Measurements from ENCODE around the gene NPR2.

NPR2 gene

DNA sequence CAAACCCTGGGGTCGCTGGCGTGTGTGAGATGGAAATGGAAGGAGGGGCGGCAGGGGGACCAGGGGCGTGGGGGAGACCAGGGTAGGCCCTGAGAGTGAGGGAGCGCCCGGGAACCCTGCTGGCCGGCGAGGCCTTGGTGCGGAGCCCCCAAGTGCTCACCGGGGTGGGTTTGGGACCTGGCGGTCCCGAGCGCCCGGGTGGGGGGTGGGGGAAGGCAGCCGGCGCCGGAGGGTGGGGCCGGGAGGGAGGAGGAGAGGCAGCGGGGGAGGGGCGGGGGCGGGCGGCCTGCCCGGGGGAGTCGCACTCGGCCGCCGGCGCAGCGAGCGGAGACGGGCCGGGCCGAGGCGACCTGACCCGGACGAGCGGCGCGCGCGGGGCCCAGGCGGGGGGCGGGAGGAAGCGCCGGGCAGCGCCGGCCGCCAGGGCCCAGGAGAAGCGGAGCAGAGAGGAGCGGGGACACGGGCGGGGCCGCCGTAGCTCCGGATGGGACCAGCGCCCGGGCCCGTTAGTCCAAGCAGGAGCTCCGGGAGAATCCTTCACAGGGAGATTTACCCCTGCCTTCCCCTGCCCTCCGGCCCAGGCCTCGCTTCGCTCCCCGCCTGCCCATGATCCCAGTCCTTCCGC is at the start of gene NPR2:
Gene NPR2, plus strand, starts transcription at position 295 of the 625 bp plus-strand sequence. CDS start 818 bp downstream, outside the sequence.
- DNase-seq, result no peak

DNA sequence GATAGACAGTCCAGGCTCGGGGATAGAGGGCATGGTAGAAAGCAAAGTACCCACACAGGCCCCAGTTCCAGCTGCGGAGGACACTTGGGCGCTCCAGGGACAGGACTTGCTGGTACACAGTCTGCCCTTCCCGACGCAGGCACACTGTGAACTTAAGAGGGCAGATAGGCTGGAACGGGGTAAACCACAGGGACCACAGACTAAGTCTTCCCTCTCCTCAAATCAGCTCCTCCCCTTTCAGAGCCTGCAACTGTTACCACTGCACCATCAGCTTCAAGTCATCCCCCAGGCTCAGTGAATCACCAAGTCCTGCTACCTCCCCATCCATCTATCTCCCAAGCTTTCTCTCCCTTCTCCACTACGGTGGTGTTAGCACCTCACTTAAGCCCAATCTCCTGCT is 49.7 kb upstream of the NPR2 start:
- peak; percentile 67 for DNase-seq

DNA sequence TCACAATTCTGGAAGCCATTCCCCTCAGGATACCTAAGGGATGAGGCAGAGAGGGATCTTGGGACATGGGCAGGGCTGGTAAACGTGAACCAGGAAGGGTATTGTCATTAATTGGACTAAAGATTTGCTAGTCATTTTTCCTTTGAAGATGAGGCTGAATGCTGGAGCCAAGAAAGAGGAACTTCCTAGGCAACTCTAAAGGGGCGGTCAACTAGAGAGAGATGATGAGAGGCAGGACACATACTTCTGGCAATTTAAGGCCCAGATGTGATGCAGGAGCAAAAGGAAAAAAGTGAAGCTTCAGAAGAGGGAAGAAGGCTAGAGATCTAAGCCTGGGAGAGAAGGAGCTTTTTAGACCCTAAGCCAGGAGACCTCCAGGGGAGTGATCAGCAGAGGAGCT is 47.9 kb upstream of the NPR2 start:
- DNase-seq, result no peak

DNA sequence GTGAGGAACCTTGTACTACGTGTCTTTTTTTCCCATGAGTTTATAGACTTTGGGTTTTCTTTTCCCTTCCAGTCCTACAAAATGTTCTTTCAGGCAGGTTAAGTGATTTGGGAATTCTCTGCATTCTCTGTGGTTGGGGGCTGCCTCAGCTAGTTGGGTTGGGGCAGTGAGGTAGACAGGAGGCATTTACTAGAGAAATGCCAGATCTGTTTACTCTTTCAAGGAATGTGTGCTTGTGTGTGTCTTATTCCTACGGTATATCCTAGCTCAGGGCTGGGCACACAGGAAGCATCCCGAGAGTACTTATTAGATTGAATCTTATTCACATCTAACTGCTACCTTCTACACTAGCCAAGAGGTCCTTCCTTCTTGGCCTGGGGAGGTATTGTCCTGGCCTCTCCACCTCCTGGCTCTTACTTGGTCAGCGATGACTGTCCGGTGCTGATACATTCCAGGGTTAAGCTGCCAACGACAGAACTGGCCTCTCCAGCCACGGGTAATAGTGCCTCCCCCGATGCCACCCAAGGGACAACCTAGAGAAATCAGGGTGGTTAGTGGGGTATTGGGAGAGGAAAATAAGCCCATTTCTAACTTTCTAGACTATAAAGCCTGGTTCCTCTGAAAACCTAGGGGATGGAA is 47.4 kb upstream of the NPR2 start:
- DNase-seq, result no peak

DNA sequence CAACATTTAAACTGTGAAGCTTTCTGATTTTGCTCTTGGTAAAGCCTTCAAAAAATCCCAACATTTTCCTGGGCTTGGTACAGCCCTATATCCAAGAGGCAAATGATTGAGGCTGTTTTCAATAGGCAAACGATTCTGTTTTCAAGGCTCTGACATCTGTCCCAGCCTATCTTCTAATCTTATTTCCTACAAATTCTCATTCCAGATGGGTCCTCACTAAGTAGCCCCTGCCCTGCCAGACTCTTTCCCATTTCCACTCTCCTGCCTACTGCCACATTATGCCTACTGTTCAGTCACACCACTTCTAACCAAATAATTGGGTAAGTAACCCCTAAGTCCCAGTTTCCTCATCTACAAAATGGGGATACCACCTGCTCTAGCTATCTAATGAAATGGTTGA is 45.8 kb upstream of the NPR2 start:
- DNase-seq, result no peak

DNA sequence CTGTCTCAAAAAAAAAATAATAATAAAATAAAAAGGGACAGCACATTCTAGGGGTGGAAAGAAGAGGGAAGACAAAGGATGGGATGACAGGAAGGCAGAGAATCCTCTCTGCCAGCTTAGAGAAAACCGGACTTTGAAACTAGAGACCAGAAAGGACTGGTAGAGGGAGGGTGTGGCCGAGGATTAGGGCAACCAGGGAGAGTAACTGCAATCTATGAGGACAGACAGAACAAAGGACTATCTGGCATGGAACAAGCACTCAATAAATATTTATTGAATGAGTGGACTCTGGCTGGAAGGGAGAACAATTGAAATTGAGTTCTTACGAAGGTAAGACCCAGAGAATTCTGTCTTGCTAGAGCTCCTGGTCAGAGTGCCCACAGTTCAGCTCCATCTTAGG is 44.8 kb upstream of the NPR2 start:
- peak; percentile 40 for DNase-seq

DNA sequence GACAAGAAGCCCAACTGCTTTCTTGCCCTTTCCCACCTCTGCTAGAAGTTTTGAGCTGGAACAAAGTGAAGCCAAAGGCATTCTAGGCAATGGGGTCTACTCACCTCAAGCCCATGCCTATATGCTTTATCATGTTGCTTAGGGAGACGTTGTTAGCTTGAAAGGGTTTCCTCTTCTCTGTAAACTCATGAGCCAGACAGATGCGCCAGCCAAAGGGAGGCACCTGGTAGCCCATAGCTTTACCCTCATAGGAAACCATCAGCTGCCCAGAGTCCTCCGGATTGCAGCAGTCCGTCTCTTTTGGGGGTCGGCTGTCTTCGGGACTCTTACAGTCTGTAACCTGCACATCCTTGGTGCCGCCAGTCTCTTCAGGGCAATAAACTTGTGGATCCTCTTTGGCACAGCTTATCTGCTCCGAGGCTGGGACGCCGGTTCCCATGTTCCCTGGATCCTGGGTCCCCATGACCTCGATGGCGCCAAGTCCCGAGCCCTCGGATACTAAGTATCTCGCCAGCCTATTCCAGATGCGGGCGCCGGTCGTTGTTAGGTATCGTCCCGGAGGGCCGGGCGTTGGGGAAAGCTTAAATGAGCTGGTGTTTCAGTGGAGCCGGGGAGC is 43.0 kb upstream of the NPR2 start:
- peak; percentile 31 for DNase-seq

DNA sequence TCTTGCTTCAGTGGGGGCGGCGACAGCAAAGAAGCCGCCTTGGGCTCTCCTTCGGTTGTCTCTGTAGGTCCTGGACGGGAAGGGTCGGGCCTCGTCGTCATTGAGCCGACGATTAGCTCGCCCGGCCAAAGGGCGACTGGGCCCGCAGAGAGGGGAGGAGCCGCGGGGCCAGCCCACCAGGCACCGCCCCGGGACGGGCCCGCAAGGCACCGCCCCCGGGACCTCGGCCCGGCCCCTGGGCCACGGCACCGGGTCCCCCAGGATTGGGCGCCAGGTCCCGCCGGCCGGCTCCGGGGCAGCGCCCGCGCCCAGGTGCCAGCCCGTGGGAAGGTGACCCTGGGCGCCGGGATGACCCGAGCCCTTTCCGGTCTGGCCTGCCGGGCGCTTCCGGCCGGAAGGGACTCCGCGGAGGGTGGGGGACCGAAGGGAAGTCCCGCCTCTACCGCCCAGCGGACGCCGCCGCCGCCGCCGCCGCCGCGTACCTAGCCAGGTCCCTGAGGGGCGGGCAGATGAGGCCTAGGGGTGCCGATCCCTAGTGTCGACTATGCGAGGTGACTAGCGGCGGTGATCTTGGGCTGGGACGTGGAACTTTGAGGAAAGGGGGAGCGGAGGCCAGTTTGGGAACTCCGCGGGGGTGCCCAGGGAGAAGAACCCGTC is 42.4 kb upstream of the NPR2 start, which contains the start of the genes GBA2 and RGP1:
Gene GBA2, minus strand, starts transcription at position 371 of the 657 bp plus-strand sequence. CDS start 524 bp downstream, outside the sequence.
Gene RGP1, plus strand, starts transcription at position 430 of the 657 bp plus-strand sequence. CDS start 469 bp downstream, outside the sequence.
- peak; percentile 85 for DNase-seq

DNA sequence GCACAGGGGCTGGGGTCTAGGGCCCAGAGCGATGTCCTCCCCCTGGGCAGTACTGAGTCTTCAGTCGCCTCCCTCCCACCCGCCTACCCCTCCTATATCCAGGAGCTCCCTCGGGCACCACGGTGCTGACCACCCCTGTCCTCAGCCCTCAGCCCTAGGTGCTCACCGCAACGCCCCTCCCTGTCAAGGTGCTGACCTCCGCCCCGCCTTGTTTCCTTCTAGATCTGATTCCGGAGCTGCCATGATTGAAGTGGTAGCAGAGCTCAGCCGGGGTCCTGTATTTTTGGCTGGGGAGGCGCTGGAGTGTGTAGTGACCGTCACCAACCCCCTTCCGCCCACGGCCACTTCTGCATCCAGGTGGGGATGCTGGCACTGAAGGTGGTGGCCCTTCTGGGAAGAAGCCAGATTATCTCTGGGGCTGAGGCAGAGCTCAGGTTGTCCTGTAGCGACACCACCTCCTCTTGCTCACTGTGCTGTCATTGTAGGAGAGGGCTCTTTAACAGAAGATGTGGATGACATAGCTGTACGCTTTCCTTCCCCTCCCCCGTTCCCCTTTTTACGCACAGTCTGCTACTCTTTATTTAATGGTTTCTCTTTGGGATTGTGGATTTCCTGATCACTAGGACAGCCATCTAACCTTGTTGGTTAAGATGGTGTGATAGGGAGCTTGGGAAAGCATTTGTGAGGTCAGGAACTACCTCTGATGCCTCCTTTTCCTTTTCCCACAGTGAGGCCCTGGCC is 41.7 kb upstream of the NPR2 start:
- peak; percentile 48 for DNase-seq

DNA sequence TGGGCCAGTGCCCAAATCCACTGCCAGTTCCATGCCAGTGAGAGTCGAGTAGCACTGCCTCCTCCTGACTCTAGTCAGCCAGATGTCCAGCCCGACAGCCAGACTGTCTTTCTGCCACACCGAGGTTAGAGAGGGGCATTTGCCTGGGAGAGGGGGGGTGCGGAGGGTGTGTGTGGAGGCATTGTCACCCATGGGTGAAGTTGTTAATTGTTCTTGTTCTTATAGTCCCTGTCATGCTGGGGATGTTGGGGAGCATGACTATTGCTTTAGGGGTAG is 41.2 kb upstream of the NPR2 start:
- DNase-seq, result no peak

DNA sequence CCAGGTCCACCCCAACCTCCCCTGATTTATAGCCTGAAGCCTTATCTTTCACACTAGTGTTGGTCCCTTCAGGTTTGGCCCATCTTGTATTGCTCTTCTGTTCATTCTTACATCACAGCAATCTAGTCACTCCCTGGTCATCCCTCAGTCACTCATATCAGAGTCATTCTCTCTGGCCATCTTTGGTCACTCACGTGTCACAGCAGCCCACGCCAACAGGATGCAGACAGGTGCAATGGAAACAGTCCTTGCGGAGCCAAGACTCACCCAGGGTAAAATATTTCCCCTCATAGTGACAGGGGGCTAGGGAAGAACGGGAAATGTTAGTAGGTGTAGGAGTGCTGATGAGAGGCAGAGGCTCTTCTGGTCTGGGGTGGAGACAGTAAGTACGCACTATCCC is 37.9 kb upstream of the NPR2 start:
- no peak for DNase-seq

DNA sequence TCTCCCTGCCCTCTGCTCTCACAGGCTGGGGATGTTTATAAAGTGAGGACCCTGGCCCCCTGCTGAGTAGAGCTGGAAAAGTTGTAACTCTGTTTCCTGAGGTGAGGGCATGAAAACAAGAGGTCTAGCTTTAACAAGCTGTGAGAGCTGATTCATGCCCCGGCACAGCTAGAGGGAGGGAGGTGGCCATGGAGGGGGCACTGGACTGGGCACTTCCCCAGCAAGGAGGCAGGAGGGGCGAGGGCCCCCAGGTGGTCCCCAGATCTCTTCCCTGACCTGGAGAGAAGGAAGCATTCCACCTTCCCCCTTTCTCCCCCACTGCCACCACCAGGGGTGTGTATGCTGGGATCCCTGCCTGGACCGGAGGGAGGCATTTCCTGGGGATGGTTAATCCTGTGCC is 37.1 kb upstream of the NPR2 start, which contains the start of gene MSMP:
Gene MSMP, minus strand, starts transcription at position 13 of the 400 bp plus-strand sequence. CDS start 147 bp downstream, outside the sequence.
- no peak for DNase-seq

DNA sequence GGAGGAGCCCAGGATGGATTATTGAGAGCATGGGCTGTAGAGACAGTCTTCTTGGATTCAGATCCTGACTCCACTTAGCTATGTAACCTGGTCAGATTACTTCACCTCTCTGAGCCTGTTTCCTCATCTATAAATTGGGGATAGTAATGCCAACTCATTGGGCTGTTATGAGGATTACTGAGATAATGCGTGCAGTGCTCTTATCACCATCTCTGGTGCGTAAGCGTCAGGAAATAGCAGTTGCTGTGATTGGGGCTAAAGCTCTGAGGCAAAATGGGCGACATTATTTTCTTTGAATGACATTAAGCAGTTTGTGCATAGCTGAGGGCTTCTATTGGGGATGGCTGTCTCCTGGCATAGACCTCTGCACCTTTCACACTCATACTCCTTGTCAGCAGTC is 36.3 kb upstream of the NPR2 start:
- peak; percentile 41 for DNase-seq

DNA sequence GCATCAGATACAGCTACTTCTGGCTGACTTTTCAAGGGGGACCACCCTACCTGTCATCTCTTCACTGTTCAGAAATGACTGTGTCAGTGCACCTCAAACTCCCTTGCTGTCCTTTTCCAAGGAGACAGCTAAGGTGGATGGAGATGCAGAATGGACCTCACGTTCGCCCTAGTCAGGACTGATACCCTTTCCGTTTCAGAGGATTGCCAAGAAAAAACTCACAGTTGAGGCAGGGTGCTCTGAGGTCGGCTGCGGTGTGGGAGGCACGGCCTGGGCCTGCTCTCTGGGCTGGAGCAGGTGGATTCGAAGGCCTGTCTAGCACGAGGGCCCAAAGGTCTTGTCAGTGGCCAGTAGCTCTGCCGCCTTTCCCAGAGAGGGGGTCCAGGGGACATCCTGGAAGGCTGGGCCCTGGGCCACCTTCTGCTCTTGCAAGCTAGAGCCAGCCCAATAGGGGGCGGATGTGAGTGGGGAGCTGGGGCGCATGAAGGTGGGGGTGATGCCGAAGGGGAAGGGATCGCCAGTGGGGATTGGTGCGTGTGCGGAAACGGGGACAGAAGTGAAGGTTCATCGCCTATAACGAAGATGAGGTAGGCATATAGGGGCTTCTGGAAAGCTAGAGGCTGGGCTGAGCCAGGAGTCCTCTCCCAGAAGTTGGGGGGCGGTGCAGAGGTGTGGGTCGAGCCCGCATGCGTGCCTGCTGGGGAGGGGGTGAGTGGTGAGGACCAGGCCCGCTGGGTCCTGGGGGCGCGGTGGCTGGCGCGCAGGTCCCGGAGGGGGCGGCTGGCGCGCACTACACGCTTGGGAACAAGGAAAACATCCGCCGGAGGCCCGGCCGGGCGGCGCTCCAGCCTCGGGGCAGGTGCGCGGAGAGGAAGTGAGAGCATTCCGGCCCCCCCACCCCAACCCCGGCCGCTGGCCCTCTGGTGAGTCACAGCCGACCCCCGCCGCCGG is 34.8 kb upstream of the NPR2 start:
- peak; percentile 90 for DNase-seq

DNA sequence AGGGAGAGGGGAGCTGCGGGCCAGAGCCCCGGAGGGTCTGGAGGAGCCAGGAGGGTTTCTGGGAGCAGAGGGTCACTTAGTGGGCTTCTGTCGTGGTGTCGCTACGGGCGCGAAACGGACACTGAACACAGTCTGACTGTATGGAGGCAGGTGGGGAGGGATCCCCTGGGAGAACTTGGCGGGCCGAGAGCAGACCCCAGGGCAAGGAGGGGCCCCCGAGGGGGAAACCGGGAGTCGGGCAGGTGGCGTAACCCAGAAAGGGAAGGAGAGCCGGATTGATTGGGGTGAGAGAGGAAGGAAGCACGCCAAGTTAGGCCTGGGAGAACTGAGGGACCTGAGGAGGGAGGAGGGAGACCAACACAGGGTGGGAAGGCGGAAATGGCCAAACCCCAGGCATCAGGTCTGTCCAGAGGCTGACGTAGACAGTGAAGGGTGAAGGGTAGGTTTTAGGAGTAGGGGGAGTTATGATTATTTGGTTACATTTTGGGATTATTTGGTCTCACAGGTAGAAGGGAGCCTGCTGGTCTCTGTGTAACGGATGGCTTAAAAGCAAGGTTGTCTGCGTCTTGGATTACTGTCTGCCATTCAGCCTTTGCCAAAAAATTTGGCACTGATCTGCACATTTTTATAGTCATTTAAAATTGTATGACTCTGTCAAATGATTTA is 34.0 kb upstream of the NPR2 start:
- DNase-seq, result peak; percentile 69

DNA sequence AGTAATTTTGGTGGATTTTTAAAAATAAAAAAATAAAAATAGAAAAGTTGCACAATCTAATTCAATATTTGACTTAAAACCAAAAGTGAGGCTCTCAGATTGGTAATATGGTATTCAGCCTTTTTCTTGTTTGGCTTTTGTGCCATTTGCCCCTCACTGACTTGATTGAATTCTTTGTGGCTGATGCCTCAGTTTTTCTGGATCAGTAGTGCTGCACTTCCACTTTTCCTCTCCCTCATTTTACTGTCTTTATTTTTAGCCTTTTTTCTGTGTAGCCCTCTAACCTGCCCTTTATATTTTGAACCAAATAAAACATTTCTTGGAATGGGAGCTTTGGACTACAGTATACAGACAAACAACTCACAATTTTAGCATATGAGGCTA is 33.5 kb upstream of the NPR2 start:
- no peak for DNase-seq

DNA sequence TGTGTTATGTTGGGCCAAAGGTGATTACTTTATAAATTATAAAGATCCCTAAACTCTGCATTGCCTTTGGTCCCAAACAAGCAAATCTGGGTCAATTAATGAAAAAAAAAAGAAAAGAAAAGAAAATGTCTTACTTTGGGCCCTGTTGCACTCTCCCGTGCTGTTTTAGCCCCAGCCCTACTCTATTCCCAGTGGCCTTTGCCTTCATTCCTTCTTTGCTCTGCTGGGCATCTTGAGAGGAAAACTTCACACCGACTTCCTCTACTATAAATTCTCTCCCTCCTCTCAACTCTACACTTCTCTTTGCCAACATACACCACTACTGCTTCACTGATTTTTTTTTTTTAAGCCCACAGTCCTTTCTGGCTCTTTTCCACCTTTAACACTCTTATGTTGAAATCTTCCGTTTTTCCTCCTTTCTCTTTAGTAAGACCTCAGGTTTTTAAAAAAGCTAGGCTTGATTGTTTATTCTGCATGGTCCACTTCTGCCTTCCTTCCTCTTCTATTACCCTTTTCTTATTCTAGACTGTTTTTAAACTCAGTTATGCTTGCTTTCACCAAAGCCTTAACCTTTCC is 32.8 kb upstream of the NPR2 start:
- DNase-seq, result no peak

DNA sequence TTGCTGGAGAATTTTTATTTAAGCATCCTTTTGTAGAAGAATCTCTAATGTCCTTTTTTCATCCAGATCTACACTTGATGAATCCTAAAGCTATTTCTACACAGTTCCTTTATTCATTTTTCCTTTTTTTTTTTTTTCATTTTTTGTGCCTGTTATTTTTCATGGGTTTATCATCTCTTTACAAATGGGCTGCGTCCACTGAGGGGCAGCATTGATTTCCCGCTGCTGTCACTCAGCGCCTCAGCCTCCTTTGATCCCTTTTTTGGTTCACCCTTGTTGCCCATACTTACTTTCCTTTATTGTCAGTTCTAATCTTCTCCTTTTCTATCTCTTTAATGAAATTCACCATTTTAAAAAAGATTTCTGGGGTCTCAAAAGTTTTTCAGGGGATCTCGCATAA is 31.6 kb upstream of the NPR2 start:
- no peak for DNase-seq

DNA sequence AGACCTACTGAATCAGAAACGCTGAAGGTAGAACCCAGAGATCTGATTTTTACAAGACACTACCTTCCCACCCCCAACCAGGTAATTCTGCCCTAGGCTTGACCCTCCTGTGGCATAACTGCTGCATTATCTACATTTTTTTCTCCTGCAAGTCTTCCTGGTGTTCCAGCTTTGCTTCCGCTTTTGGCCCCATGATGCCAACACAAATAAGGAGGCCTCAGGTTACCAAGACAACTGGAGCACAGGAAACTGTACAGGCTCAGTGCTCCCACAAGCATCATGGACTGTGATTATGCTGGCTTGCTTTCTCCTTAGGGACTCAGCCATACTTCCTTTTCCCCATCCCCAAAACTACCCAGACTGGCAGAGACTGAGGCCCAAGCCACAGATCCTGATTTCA is 30.7 kb upstream of the NPR2 start:
- no peak for DNase-seq

DNA sequence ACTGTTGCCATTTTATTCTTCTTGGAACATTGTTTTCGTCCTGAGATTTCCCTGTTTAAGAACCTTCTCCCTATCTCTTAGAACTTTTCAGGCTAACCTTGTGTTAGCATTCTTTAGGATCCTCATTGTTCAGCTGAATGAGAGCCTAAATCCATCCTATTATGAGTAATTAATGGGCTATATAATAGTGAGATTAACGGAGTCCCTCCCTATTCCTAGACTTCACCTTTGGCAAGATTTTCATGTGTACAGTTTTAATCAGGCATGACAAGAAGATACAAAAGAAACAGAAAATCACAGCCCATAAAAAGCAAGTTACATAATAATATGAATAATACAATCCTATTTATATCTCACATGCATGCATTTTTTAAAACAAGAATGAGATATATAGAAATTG is 28.2 kb upstream of the NPR2 start:
- DNase-seq, result no peak

DNA sequence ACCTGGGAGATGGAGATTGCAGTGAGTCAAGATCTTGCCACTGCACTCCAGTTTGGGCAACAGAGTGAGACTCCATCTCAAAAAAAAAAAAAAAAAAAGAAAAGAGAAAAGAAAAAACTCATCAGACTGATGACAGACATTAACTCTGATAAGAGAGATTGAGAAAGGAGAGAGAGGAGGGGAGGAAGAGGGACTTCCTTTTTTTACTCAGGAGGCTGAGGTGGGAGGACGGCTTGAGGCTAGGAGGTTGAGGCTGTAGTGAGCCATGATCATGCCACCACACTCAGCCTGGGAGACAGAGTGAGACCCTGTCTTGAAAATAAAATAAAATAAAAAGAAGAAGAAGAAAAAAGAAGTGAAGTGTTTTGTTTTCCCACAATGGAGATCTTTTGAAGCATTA is 27.6 kb upstream of the NPR2 start:
- DNase-seq, result no peak

Measured in hematopoietic multipotent progenitor cell treated with erythropoietin and hydrocortisone succinate and interleukin-3 and kit ligand, for 6 days (in vitro differentiated cells).